Testis (tissue), 3 donors: ENCODE measurements around the gene LDLRAD4. TPM values are rescaled to one million over a fixed set of nuclear protein-coding genes. Genes with fewer than 3 reads are reported as not detected.

Source experiments
- DNase-seq: peaks from one replicate; pipeline ENCODE4 v3.0.0-alpha.2; 2019
- H3K27ac ChIP-seq, 2 donors: fragments of 200-600 bp; sonication (generic); one replicate each; pipeline ENCODE4 v1.5.1; 2019
- H3K27me3 ChIP-seq: fragments of 200-600 bp; sonication (generic); one replicate; pipeline ENCODE4 v1.5.1; 2019
- H3K36me3 ChIP-seq: fragments of 200-600 bp; sonication (generic); one replicate; pipeline ENCODE4 v1.5.1; 2017; ENCODE audit warnings: low read depth; ENCODE audit errors: missing control alignments
- H3K4me1 ChIP-seq: fragments of 200-600 bp; sonication (generic); one replicate; pipeline ENCODE4 v1.5.1; 2019
- H3K4me3 ChIP-seq, 2 donors: fragments of 200-600 bp; sonication (generic); one replicate each; pipeline ENCODE4 v1.5.1; 2017 to 2019
- H3K9me3 ChIP-seq: fragments of 200-600 bp; sonication (generic); one replicate; pipeline ENCODE4 v1.5.1; 2017
- POLR2A ChIP-seq: fragments of 450-650 bp; IDR thresholded peaks from one replicate; pipeline ENCODE4 v1.6.1; 2017; ENCODE audit warnings: antibody characterized with exemption, mild to moderate bottlenecking, moderate library complexity
- WGBS, 2 donors: methylation state at CpG; one replicate each; pipeline ENCODE4 v1.1.5; 2018; 5-methylcytosine and 5-hydroxymethylcytosine counted together
- intact Hi-C: fragments of 100-400 bp; cut with DNase I; formaldehyde crosslinking; loops from one replicate; pipeline ENCODE4 v1.15.1; 2023; ENCODE audit warnings: low total_unique reads
- polyA plus RNA-seq: library from polyadenylated mRNA; stranded (reverse); fragments of 350-450 nt; fragmentation: Illumina TruSeq; extraction: RNeasy Lipid Tissue Mini Kit (QIAGEN cat#74804); gene quantifications from one replicate; pipeline ENCODE4 v1.2.3, GENCODE V29; 2014; ENCODE audit warnings: low read depth, low replicate concordance; ENCODE audit not compliant: insufficient read depth
- total RNA-seq, 2 donors: library from RNA; depleted of rRNA; stranded (reverse); fragments of >200 nt; gene quantifications; one replicate each; pipeline ENCODE4 v1.2.3, GENCODE V29; 2016
- TF ChIP-seq, protein P1 (sequence below), 3 experiments: fragments of 450-650 bp in 2 of 3; fragments of 200-600 bp in 1 of 3; sonication (generic) in 1 of 3; IDR thresholded peaks; one replicate each; pipeline ENCODE4 v1.5.1; 2016 to 2019; ENCODE audit warnings: antibody characterized with exemption in 3 of 3, mild to moderate bottlenecking in 2 of 3, moderate library complexity in 1 of 3

LDLRAD4 gene
- total and polyA plus RNA-seq, 3 donors from 2014 or later = 22.0 to 42.2 (median 25.9) TPM

- 56 to 80% methylated on average over 8 of the region's 8 CpGs for WGBS, 2 donors
- no peak for DNase-seq
- no peak overlapping the region for H3K27ac ChIP-seq
- no peaks in the 10 kb centered on the region for H3K27me3 ChIP-seq
- H3K9me3 ChIP-seq = no peaks in the 10 kb centered on the region
- intact Hi-C loops = no loop called here
- no peak for TF ChIP-seq POLR2A
- TF ChIP-seq, protein P1, sequence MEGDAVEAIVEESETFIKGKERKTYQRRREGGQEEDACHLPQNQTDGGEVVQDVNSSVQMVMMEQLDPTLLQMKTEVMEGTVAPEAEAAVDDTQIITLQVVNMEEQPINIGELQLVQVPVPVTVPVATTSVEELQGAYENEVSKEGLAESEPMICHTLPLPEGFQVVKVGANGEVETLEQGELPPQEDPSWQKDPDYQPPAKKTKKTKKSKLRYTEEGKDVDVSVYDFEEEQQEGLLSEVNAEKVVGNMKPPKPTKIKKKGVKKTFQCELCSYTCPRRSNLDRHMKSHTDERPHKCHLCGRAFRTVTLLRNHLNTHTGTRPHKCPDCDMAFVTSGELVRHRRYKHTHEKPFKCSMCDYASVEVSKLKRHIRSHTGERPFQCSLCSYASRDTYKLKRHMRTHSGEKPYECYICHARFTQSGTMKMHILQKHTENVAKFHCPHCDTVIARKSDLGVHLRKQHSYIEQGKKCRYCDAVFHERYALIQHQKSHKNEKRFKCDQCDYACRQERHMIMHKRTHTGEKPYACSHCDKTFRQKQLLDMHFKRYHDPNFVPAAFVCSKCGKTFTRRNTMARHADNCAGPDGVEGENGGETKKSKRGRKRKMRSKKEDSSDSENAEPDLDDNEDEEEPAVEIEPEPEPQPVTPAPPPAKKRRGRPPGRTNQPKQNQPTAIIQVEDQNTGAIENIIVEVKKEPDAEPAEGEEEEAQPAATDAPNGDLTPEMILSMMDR (IDR thresholded peaks at IDR 0.05) = no peak
- no peaks in the 10 kb centered on the region for H3K4me1 ChIP-seq
- H3K36me3 ChIP-seq = no peaks in the 10 kb centered on the region
- no peak overlapping the region for H3K4me3 ChIP-seq
Observed at GRCh38 chr18:13392899-13393298, 174.3 kb downstream of the LDLRAD4 start.

DNA sequence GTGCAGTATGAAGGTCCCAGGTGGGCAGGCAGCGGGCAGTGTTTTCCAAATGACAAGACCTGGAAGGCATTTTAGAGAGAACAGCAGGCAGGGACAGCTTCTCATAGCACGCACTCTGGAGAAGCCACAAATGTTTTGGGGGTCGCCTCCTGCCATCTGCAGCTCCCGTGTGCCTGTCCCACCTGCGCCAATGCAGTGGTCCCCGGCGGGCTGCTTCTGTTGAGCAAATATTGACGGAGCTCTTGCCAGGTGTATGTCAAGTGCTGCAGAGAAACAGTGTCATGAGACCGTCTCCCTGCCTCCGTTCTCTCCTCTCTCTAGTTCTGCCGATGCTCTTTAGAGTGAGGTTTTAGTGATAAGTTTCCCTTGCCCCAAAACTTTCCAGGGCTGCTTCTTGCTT is 174.8 kb downstream of the LDLRAD4 start:
- intact Hi-C loops = no loop called here
- Histone ChIP-seq H3K36me3 (no peaks in the 10 kb centered on the region), H3K4me1 (no peaks in the 10 kb centered on the region), H3K9me3 (no peaks in the 10 kb centered on the region), H3K27ac (no peak overlapping the region), H3K4me3 (no peak overlapping the region), H3K27me3 (no peaks in the 10 kb centered on the region)
- WGBS, 2 donors = 85 to 89% methylated on average over 11 of the region's 11 CpGs
- no peak for DNase-seq
- TF ChIP-seq POLR2A = no peak
- TF ChIP-seq, protein P1 (IDR thresholded peaks at IDR 0.05) = no peak

DNA sequence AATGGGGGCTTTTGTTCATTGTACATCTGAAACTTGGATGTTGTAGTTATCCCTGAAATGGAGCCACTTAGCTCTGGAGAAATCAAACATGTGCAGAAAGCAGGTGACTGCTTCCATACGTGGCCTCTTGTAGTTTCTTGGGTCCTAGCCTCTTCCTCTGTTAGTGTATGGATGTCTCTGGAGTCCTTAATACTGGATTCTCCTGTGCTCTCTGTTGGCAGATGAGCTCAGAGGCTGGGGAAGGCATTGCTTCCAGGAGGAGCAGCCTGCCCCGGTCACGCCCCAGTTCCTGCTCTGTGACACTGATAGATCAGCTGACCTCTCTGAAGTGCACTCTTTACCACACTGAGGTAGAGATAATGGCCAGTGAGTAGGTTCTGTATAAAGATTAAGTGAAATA is 176.2 kb downstream of the LDLRAD4 start:
- no peaks in the 10 kb centered on the region for H3K36me3 ChIP-seq
- no peak for TF ChIP-seq POLR2A
- TF ChIP-seq, protein P1 (IDR thresholded peaks at IDR 0.05) = no peak
- 75 to 85% methylated on average over 3 of the region's 3 CpGs for WGBS, 2 donors
- no peak overlapping the region for H3K4me3 ChIP-seq
- H3K27me3 ChIP-seq = no peaks in the 10 kb centered on the region
- no peak overlapping the region for H3K27ac ChIP-seq
- H3K4me1 ChIP-seq = no peaks in the 10 kb centered on the region
- intact Hi-C loops = no loop called here
- H3K9me3 ChIP-seq = no peaks in the 10 kb centered on the region
- DNase-seq = no peak

- TF ChIP-seq, protein P1 (IDR thresholded peaks at IDR 0.05) = no peak
- TF ChIP-seq POLR2A = no peak
- DNase-seq = no peak
- H3K4me1 ChIP-seq = no peaks in the 10 kb centered on the region
- WGBS, 2 donors = 59 to 75% methylated on average over 13 to 19 of the region's 22 CpGs
- H3K27ac ChIP-seq = no peak overlapping the region
- intact Hi-C loops = no loop called here
- H3K4me3 ChIP-seq = no peak overlapping the region
- no peaks in the 10 kb centered on the region for H3K27me3 ChIP-seq
- H3K36me3 ChIP-seq = no peaks in the 10 kb centered on the region
- H3K9me3 ChIP-seq = no peaks in the 10 kb centered on the region
Observed at GRCh38 chr18:13395577-13395976, 177.0 kb downstream of the LDLRAD4 start.

DNA sequence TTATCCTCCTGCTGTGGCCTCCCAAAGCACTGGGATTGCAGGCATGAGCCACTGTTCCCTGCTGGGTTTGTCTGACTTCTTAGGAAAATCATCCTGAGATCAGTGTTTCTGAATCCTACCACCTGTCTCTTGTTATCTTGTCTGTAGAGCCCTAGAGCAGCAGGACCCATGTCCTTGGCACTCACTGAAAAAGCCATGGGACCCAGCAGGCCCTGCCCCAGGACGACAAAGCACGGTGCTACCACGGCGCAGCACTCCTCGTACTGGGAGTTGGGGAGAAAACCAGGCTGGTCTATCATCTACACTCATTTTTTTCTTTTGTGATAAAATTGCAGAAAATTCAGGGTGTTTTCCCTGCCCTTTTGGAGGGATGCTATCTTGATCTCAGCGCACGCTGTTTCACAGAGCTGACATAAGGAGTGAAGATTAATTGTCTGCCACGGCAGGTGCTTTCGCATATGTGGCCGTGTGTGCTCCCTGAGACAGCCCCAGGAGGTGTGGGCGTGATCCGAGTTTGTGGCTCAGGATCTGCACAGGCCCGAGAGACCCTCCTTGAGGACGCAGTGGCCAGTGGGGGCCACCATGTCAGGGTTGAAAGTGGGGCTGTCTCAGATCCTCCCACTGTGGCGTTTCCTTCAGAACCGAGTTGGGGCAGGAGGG is 179.1 kb downstream of the LDLRAD4 start:
- H3K4me3 ChIP-seq = no peak overlapping the region
- DNase-seq = no peak
- no peaks in the 10 kb centered on the region for H3K36me3 ChIP-seq
- TF ChIP-seq, protein P1 (IDR thresholded peaks at IDR 0.05) = no peak
- TF ChIP-seq POLR2A = no peak
- H3K9me3 ChIP-seq = no peaks in the 10 kb centered on the region
- no peaks in the 10 kb centered on the region for H3K27me3 ChIP-seq
- WGBS, 2 donors = 81 to 84% methylated on average over 14 to 16 of the region's 16 CpGs
- H3K4me1 ChIP-seq = no peaks in the 10 kb centered on the region
- H3K27ac ChIP-seq = no peak overlapping the region
- intact Hi-C loops = no loop called here
